Left lobe of liver (tissue), 2 donors: ENCODE data around the gene TWF2. TPM values are rescaled to one million over a fixed set of nuclear protein-coding genes. Genes with fewer than 3 reads are reported as not detected.

Source experiments
- ATAC-seq: fragments of 200-7000 bp; cut with Tn5 transposase; one replicate; pipeline ENCODE4 v1.9.1; 2020; ENCODE audit warnings: mild to moderate bottlenecking, moderate library complexity
- DNase-seq: peaks from one replicate; pipeline ENCODE4 v3.0.0-alpha.2; 2020; ENCODE audit warnings: low spot score
- total RNA-seq: library from RNA; stranded (reverse); gene quantifications from one replicate; pipeline ENCODE4 v1.2.1, GENCODE V29; 2021
- donor health status: DM: no; HTN: no; CAD: no; lungs with moderate emphysema.
- donor health status: DM: no; HTN: yes; CAD: no.

The TWF2 gene
- total RNA-seq, 1 donor from 2014 or later, result 16.8 TPM

DNA sequence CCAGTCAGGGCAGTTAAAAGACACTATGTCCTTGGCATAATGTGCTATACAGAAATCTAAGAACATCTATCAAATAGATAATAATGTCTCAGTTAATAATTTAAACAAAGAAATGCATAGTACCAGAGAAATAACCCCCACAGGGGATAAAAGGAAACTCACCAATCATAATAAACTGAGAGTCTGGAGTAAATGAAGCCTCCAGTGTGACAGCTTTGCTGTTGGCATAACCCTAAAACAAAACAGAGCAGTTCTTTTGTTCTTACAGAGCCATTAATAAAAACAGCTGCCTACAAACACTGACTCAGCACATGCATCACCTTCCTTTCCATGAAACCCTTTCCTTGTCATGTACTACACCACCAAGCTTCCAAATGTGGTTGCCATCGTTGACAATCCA, 20.1 kb upstream of the TWF2 start:
- ATAC-seq (no peak), DNase-seq (no peak)

DNA sequence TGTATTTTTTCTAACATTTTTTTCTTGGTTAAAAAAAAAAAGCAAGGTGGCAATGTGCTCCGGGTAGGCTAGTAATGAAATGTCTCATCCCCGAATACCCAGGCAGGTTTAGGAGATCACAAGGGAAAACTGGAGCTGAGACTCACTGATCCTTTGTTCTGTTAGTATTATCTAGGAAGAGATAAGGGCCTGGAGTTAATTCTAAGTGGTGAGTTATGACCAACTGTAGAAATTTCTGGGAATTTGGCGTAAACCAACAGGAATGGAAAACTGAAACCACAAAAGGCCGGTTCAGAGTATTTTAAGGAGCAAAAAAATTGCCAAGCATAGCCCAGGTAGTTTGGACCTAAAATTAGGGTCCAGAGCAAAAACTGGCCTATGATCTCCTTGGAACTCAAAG, 19.0 kb upstream of the TWF2 start:
- ATAC-seq, result no peak
- no peak for DNase-seq

DNA sequence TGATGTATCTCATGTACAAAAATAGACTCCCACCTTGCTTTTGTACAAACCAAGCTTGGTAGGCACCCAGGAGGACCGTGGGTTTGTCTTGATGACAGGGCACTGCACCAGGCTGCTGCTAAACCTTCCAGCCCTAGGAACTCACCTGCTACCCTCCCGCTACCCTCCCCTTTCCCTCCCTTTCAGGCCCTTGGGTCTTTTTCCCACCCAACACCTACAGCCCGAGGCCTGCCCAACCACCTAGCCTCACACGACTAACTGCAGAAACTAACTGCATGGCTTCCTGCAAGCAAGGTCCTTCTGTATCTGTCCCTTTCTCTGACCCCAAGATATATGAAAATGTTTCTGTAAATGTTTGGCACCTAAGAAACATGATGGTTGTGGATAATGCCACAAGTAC, 17.7 kb upstream of the TWF2 start:
- DNase-seq, result no peak
- no peak for ATAC-seq

DNA sequence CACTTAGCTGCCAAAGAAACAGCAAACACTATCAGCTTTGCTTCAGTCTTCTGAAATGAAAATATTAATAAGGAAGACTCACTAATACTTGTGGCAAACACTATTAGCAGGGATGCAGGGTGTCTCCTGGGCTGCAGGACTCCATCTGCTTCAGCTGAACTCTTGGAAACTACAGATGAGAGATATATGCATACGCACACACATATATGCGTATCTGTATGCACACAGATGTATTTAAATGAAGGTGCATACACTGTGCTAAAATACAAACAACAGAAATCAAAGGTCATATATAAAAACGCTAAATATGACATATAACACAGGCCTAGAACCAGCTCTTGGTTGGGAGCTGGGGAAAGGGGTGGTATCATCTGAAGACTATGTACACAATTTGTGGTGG, 17.2 kb upstream of the TWF2 start:
- ATAC-seq, result no peak
- no peak for DNase-seq

DNA sequence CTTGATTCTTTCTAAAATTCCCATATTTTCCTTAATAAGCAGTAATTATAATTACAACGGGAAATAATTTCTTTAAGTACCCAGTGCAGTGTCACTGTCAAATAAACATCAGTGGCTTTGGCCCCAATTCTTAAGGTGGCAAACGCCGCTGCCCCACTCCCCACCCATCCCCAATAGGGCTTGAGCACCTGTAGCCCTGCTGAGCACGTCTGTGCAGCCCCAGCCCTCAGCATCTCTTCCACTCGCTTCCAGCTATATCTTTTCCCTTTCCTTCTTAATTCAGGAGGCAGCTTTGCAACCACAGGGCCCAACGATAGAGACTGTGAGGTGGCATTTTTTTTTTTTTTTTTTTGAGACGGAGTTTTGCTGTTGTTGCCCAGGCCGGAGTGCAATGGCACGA, 15.7 kb upstream of the TWF2 start:
- DNase-seq (no peak), ATAC-seq (no peak)

DNA sequence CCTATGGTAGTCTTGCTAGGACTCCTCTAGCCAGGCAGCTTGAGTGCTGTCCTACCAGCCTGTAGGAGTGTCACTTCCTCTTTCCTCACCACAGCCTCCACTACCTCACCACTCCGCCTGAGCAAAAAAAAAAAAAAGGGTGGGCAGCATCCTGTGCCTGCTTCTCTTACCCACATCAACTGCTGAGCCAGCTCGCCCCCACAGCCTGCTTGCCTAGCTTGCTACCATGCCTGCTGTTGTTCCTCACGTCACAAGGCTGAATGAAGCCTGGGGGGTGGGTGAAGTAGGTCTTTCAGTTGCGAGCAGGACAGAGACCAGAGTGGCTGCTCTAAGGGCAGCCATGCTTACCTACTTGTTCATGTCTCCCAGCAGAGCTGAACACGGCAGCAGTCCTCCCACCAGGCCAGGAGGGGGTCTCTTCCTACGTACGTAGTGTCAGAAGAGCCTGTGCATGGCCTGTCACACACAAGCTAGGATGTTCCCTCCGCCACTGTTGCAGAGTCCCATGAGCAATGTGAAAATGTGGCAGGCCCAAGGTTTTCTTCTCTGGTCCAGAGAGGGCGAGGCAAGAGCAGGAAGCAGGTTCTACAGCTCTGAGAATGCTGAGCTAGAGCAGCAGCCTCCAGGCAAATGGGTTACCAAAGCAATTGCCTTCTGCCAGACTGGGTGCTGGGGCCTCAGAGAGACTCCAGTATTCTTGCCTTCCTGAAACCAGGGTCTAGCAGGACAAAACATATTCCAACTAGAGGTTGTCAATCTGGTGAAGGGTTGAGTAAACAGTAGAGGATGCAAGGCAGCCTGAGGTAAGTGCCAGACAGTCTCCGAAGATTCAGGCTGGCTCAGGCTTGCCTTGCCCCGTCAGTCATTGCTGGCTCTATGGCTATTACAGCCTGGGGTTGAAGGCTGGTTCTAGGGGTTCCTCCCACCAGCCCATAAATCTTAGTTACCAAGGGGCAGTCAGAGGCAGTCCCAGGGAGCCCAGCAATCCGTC, 14.7 kb upstream of the TWF2 start:
- DNase-seq, result no peak
- ATAC-seq, result peak; percentile 20

DNA sequence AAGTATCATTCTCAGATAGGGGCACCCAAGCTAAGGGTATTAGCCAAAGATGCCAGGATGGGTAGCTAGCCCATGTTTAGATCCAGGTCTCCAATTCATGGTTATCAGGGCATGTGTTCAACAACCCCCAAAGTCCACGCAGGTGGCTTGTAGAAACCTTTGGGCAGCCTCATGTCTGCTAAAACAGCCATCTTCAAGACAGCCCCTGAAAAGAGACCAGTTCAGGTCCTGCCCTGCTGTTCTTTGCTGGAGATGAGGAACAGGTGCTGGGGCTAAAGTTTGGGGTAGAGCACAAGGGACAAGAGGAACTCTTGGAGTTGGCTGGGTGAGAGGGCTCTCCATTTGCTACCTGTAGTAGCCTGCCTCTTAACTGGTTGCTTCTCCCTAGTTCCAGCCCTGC, 11.2 kb upstream of the TWF2 start:
- DNase-seq (no peak), ATAC-seq (no peak)

DNA sequence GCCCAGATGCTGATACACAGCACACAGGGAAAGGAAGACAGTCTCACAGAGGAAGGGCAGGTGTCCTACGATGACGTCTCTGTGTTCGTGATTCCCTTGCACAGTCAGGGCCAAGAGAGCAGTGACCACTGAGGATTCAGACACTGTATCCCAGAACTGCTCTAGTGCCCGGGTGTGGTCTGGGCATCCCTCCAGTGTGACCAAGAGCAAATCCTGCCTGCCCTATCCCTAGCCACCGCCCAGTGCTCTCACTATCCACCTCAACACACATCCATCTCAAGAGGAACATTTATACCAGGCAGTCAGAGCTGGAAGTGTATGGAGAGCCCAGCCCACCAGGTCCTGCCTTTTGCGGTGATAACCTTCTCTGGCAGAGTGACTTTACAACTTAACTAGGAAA, 10.7 kb upstream of the TWF2 start:
- peak; percentile 6 for ATAC-seq

DNA sequence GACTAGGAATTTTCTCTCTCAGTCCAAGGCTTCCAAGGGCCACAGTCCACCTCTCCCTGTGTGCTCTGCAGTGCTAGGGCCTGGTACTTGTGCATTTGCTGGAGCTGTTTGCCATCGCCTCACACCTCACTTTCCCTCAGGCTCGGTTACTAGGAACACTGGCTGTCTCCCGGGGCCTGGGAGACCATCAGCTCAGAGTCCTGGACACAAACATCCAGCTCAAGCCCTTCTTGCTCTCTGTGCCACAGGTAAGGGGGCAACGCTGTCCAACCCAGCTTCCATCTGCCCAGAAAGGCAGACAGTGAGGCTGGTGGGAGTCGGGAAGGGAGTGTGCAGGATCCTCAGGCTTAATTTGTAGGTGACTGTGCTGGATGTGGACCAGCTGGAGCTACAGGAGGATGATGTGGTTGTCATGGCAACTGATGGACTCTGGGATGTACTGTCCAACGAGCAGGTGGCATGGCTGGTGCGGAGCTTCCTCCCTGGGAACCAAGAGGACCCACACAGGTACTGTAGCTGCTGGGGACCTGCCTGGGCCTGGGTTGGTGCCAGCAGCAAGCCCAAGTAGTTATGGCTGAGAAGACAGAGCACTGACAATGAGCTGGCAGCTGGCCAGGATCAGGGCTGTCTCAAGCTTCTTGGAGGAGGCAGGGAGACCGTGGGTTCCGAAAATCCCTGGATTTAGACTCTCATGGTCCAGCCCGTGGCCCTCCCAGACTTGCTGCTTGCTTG, 10.0 kb upstream of the TWF2 start:
- DNase-seq (peak; percentile 40), ATAC-seq (peak; percentile 15)

More for the DNA sequence above, 10.7 kb upstream of the TWF2 start:
- no peak for DNase-seq

DNA sequence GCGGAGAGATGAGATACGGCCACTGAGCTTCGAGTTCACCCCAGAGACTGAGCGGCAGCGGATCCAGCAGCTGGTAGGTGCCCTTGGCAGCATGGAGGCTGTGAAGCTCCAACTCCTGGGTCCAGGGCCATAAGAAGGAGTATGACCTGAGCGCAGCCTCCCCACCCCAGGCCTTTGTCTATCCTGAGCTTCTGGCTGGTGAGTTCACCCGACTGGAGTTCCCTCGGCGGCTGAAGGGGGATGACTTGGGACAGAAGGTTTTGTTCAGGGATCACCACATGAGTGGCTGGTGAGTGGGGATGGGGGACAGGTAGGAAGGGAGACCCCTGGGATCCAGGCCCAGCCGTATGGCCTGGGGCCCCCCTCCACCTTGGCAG, 9.2 kb upstream of the TWF2 start:
- ATAC-seq (no peak), DNase-seq (no peak)

DNA sequence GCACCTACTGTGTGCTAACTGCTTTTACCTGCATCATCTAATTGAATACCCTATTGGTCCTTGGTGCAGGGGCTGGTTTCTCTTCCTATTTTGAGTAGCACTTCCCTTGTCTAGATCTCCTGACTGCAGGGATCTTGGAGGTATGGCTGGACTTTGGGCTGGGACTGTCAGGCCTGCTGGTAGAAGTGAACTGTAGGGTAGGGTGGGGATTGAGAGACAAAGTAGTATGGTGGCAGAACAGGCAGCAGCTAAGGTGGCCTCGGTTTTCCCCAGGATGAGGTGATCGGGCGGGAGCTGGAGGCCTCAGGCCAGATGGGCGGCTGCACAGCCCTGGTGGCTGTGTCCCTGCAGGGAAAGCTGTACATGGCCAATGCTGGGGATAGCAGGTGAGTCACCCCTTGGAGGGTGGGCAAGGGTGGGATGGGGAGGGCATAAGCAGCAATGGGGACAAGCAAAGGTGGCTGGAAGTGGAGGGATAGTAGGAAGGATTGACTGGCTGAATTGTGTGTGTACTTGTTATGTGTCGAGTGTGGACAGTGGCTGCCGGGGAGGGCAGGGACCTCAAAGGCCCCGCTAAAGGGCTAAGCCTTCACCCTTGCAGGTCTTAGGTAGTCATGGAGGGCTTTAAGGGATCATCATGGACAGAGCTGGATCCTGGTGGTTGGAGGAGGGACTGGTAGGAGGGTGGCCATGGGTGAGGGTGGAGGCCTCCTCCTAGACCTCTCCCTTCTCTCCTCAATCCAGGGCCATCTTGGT, 8.6 kb upstream of the TWF2 start:
- ATAC-seq, result no peak
- DNase-seq, result peak; percentile 43

DNA sequence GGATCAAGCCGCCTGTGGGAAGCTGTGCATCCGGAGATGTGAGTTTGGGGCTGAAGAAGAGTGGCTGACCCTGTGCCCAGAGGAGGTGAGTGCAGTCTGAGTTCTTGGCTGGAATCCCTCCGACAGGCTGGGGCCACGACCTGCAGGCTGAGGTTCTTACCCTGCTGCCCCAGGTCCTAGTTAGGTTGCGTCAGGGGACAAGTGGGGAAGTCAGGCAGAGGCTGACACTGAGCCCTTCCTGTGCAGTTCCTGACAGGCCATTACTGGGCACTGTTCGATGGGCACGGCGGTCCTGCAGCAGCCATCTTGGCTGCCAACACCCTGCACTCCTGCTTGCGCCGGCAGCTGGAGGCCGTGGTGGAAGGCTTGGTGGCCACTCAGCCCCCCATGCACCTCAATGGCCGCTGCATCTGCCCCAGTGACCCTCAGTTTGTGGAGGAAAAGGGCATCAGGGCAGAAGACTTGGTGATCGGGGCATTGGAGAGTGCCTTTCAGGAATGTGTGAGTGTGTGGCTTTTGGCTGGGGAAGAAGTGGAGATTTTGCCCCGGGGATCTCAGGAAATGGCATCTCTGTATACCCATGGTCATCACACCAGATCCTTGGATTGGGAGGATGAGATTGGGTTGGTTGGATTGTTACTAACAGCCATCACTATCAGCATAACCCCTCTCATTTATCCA, 7.9 kb upstream of the TWF2 start:
- DNase-seq (peak; percentile 70), ATAC-seq (peak; percentile 64)

DNA sequence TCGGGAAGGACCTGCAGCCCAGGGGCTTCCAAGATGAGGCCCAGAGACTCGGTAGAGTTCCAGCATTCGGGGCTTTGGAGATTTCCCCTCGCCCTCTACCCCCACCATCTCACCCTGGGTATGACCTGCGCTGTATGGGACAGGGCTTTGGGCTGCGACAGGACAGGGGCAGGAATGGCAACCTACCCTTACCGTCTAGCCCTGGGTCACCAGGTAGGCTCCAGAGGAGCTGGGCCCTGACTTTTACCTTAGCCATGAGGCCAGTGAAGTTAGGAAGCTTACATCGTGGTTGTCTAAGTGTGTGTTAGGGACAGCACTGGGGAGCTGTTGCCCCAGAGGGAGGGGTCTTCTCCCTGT, 7.3 kb upstream of the TWF2 start:
- peak; percentile 4 for ATAC-seq
- no peak for DNase-seq

DNA sequence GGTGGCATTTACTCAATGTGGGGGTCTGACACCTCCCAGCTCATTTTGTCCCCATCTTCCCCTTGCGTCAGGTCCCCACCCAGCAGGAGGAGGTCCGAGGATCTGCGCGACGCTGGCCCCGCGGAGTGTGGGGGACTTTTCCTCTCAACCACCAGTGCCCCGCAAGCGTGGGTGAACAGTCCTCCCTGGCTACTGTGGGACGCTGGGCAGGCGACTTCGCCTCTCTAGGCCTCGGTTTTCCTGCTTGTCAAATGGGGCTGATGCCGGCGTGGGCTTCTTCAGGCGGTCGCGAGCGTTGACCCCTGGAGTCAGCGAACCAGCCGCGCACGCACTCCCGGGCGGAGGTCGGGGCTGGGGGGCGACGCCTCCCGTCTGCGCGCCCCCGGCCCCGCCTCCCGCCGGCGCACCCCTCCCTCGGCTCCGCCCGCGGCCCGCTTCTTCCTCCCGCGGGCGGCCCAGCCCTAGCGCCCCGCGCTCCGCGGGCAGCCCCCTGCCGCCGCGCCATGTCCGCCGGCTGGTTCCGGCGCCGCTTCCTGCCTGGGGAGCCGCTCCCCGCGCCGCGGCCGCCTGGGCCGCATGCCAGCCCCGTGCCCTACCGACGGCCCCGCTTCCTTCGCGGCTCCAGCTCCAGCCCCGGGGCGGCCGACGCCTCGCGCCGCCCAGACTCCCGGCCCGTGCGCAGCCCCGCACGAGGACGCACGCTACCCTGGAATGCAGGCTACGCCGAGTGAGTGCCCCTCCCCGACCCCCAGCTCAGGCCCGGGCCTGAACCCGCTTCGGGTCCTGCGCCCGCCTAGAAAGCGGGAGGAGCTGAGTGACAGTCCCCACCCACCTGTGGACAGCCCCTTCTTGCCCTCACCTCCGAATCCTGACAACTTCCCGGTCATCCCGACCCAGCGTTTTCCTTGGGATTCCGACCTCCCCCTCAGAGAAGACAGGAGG, 6.6 kb upstream of the TWF2 start, which contains the start of gene PPM1M:
TSS of gene PPM1M (plus strand) at position 438 of the 942 bp plus-strand sequence. CDS start at position 504, 66 bp downstream.
- peak; percentile 60 for DNase-seq
- peak; percentile 44 for ATAC-seq

DNA sequence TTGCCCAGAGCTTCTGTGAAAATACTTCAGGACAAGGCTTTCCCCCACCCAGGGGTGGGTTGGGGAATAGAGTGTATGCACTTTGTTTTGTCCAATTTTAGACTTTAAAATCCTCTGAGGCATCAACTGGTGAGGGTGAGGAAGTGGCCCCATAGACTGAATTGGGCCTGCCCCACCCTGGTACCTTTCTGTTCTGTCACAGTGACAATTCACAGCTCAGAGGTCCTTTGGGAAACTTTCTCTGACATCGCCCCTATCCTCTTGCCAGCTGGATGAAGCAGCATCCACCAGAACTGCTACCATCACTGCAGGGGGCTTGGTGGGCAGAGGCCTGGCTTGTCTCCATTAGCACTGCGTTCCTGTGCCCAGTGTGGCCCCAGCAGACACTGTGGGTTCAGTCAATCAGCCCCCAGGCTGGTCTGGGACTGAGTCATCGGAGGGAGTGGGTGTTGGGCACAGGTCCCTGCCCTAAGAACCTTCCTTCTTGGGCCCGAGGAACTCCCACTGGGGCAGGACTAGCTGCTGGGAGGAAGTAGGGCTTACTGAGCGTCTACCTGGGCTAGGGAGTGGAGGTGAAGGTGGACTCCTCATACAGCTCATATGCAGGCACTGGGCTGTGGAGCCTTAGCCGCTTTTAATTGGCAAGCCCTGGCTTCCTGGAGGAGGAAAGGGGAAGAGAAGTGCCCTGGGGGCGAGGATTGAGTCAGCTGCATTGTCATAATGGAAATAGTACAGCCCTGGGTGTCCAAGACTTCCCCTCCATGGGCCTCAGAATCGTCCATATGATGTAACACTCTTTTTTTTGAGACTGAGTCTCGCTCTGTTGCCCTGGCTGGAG, 5.1 kb upstream of the TWF2 start:
- DNase-seq, result peak; percentile 53
- no peak for ATAC-seq

DNA sequence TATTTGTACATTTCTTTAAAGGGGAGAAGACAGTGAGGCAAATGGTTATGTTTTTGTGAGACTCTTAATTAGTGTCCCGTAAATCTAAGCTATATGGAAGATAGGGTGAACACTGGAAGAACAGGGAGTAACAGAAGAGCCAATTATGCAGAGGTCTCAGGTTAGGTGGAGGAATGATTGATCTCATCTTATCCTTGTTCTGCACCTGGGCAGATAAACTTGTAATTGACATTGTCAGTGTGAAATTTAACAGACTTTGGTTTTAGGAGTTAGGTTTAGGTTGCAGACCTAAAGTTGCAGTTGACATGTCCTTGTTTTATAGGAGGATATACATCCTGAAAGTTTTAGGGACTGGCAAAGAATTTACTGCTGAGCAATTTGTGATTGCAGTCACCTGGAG, 3.1 kb upstream of the TWF2 start:
- no peak for DNase-seq
- no peak for ATAC-seq

DNA sequence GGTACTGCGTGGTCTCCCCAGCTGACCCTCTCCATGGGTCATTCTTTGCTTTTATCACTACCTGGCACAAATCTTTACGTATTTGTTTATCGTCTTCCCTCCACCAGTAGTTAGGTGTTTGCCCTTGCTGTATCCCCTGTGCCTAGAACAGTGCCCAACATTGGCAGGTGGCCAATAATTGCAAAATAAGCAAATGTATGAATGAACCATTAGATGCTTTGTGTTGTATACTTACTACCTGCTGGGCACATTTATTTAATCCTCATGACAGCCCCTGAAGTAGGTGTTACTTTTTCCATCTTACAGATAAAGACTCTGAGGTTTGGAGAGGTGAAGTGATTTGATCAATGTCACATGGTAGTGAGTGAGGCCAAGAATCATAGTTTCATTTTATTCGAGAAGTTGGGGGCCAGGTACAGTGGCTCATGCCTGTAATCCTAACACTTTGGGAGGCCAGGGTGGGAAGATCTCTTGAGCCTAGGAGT, 2.0 kb upstream of the TWF2 start:
- DNase-seq (no peak), ATAC-seq (no peak)

DNA sequence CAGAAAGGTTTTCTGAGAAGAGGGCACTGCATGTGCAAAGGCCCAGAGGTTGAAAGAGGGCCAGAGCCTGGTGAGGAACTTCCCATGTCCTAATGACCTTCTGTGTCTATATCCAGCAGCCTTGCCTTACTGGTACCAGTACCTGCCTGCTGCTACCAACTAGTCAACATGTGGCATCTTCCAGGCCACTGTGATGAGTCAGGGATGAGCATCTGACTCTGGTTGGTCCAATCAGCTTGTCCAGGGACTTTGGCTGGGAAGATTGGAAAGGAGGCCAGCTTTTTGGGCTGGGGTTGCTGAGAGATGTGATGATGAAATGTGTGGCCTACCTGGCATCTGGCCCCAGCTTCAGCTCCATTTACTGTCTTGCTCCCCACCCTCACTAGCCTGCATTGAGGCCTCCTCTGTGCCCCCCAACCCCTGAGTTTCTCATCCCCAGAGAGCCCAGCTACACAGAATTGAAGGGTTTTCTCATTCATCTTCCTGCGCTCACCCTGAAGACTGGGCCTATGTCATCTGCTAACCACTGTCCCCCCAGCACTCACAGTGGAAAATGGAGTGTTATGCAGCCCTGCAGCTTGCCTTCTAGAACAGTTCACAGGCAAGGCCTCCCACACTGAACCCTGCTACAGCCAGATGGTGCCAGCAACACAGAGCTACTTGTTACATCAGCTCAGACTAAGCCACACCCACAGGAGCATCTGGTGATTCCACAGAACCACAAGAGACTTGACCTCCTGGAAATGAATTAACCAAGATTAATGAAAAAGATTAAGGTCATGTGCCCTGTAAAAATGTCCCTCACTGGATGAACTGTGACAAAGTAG, 1.3 kb upstream of the TWF2 start:
- DNase-seq (no peak), ATAC-seq (peak; percentile 44)
